ENCODE data around the gene ELF4.

ELF4 gene

GRCh38 chrX:130083656-130084382 lies 26.5 kb downstream of the ELF4 start:
- no peak for DNase-seq

GRCh38 chrX:130083107-130083490 lies 27.2 kb downstream of the ELF4 start:
- DNase-seq = no peak

GRCh38 chrX:130082244-130083106 lies 27.8 kb downstream of the ELF4 start:
- no peak for DNase-seq

GRCh38 chrX:130081421-130082045 lies 28.8 kb downstream of the ELF4 start:
- no peak for DNase-seq

GRCh38 chrX:130080791-130081367 lies 29.4 kb downstream of the ELF4 start:
- no peak for DNase-seq

- peak; percentile 33 for DNase-seq
Measured at GRCh38 chrX:130079824-130080406, 30.4 kb downstream of the ELF4 start.

- DNase-seq = no peak
Measured at GRCh38 chrX:130075777-130076176, 34.5 kb downstream of the ELF4 start.

- no peak for DNase-seq
Measured at GRCh38 chrX:130072345-130072740, 38.0 kb downstream of the ELF4 start.

GRCh38 chrX:130071611-130072344 lies 38.5 kb downstream of the ELF4 start:
- no peak for DNase-seq

- no peak for DNase-seq
Measured at GRCh38 chrX:130066975-130067615, 43.2 kb downstream of the ELF4 start.

GRCh38 chrX:130060122-130061069 lies 49.9 kb downstream of the ELF4 start:
- peak; percentile 49 for DNase-seq

- DNase-seq = no peak
Measured at GRCh38 chrX:130058652-130059051, 51.6 kb downstream of the ELF4 start.

GRCh38 chrX:130057209-130057608 lies 53.1 kb downstream of the ELF4 start:
- DNase-seq = no peak

GRCh38 chrX:130055899-130056298 lies 54.4 kb downstream of the ELF4 start:
- DNase-seq = no peak

GRCh38 chrX:130055103-130055502 lies 55.2 kb downstream of the ELF4 start:
- no peak for DNase-seq

GRCh38 chrX:130053236-130053635 lies 57.1 kb downstream of the ELF4 start:
- no peak for DNase-seq

GRCh38 chrX:130051176-130051845 lies 59.0 kb downstream of the ELF4 start:
- no peak for DNase-seq

- DNase-seq = no peak
Measured at GRCh38 chrX:130049821-130050220, 60.5 kb downstream of the ELF4 start.

- no peak for DNase-seq
Measured at GRCh38 chrX:130048686-130049222, 61.5 kb downstream of the ELF4 start.

GRCh38 chrX:130047416-130047815 lies 62.9 kb downstream of the ELF4 start:
- no peak for DNase-seq

Measured in NCI-H526 treated with DMSO at 0.1 percent for 48 hours (cell line).